ENCODE measurements around the gene PRX. TPM values are rescaled to one million over a fixed set of nuclear protein-coding genes. Genes with fewer than 3 reads are reported as not detected.

PRX gene
- total RNA-seq, 1 donor from 2014 or later = 11.7 TPM

GRCh38 chr19:40369797-40370196, 43.4 kb downstream of the PRX start:
- Mint-ChIP-seq H3K36me3 (peaks cover 13% of the 10 kb centered on the region), H3K4me1 (ENCODE audit: unreplicated experiment) (peaks cover 14% of the 10 kb centered on the region), H3K4me3 (no peak overlapping the region), H3K9me3 (no peaks in the 10 kb centered on the region), H3K27ac (no peak overlapping the region), H3K27me3 (no peaks in the 10 kb centered on the region)
- DNase-seq (ENCODE audit: extremely low spot score, unreplicated experiment) = no peak
- TF ChIP-seq CTCF (conservative IDR thresholded peaks at IDR 0.05) = no peak

GRCh38 chr19:40367577-40368434, 45.4 kb downstream of the PRX start:
- Mint-ChIP-seq H3K9me3 (no peaks in the 10 kb centered on the region), H3K4me1 (ENCODE audit: unreplicated experiment) (peaks cover 18% of the 10 kb centered on the region), H3K4me3 (no peak overlapping the region), H3K27me3 (no peaks in the 10 kb centered on the region), H3K36me3 (peaks cover 8% of the 10 kb centered on the region), H3K27ac (no peak overlapping the region)
- TF ChIP-seq CTCF (conservative IDR thresholded peaks at IDR 0.05) = no peak
- no peak for DNase-seq (ENCODE audit: extremely low spot score, unreplicated experiment)

- no peak for DNase-seq (ENCODE audit: extremely low spot score, unreplicated experiment)
- Mint-ChIP-seq H3K9me3 (no peaks in the 10 kb centered on the region), H3K27me3 (no peaks in the 10 kb centered on the region), H3K4me1 (ENCODE audit: unreplicated experiment) (peaks cover 18% of the 10 kb centered on the region), H3K36me3 (peaks cover 8% of the 10 kb centered on the region), H3K27ac (peak overlapping the region; percentile 82), H3K4me3 (peak overlapping the region; percentile 87)
- no peak for TF ChIP-seq CTCF (conservative IDR thresholded peaks at IDR 0.05)
These were observed 46.2 kb downstream of the PRX start for GRCh38 chr19:40366697-40367561.

- peak; percentile 87 for DNase-seq (ENCODE audit: extremely low spot score, unreplicated experiment)
- no peaks in the 10 kb centered on the region for H3K9me3 Mint-ChIP-seq
- TF ChIP-seq CTCF (conservative IDR thresholded peaks at IDR 0.05) = no peak
- H3K4me3 Mint-ChIP-seq = peak overlapping the region; percentile 87
- peaks cover 6% of the 10 kb centered on the region for H3K36me3 Mint-ChIP-seq
- H3K4me1 Mint-ChIP-seq (ENCODE audit: unreplicated experiment) = peaks cover 22% of the 10 kb centered on the region
- H3K27me3 Mint-ChIP-seq = no peaks in the 10 kb centered on the region
- no peak overlapping the region for H3K27ac Mint-ChIP-seq
These were observed 47.4 kb downstream of the PRX start for GRCh38 chr19:40365613-40366401.

GRCh38 chr19:40365010-40365409, 48.2 kb downstream of the PRX start:
- Mint-ChIP-seq H3K9me3 (no peaks in the 10 kb centered on the region), H3K27me3 (no peaks in the 10 kb centered on the region), H3K36me3 (peaks cover 4% of the 10 kb centered on the region), H3K4me3 (peak overlapping the region; percentile 87), H3K4me1 (ENCODE audit: unreplicated experiment) (peaks cover 25% of the 10 kb centered on the region), H3K27ac (no peak overlapping the region)
- DNase-seq (ENCODE audit: extremely low spot score, unreplicated experiment) = no peak
- no peak for TF ChIP-seq CTCF (conservative IDR thresholded peaks at IDR 0.05)

Data from type B pancreatic cell (in vitro differentiated cells).